H1 (cell line): Measurements from ENCODE around the gene TBC1D30. TPM values are rescaled to one million over a fixed set of nuclear protein-coding genes. Genes with fewer than 3 reads are reported as not detected.

Experiments used
- ATF3 ChIP-seq: IDR thresholded peaks from 2 replicates; pipeline ENCODE4 v1.6.1; 2011; ENCODE audit warnings: low read depth, mild to moderate bottlenecking, low read length; ENCODE audit not compliant: insufficient read depth
- polyA plus RNA-seq, 7 experiments: library from polyadenylated mRNA; depleted of rRNA in 3 of 7; stranded (reverse) in 5 of 7; unstranded in 2 of 7; fragments of >200 nt in 5 of 7; fragments of 200-250 nt in 2 of 7; gene quantifications; 1 replicate in 5 of 7; 2 replicates in 1 of 7; 4 replicates in 1 of 7; pipeline versions ENCODE4 v1.2.1 to v1.2.3, GENCODE V29; 2011 to 2013; ENCODE audit warnings: missing spikeins in 2 of 7, mixed read lengths in 2 of 7
- total RNA-seq: library from RNA; stranded (reverse); fragmentation: NEBNext Ultra II Directional; extraction: Animal tissue kit (Norgen Biotek cat#: 25700); gene quantifications from 2 replicates; pipeline ENCODE4 v1.2.1, GENCODE V29; 2021

TBC1D30 gene
- total and polyA plus RNA-seq, 2 of the 8 experiments (the other 6 are each of a cell fraction or from before 2014, with no cell fraction given) = 2.8 to 5.5 TPM

GRCh38 chr12:64806173-64806572 is 18.3 kb upstream of the TBC1D30 start (continued):
- TF ChIP-seq ATF3 = no peak
- TF ChIP-seq, all 59 proteins: peak for 0
